HCT116 (cell line): ENCODE data around the gene SUPT6H. TPM values are rescaled to one million over a fixed set of nuclear protein-coding genes. Genes with fewer than 3 reads are reported as not detected.

Experiments used
- ATAC-seq: fragments of 200-7000 bp; cut with Tn5 transposase; 2 replicates; pipeline ENCODE4 v1.9.1; 2020; ENCODE audit warnings: mild to moderate bottlenecking, moderate library complexity
- BruUV-seq: library from RNA; stranded (reverse); fragments of 400-500 nt; replicated peaks from 2 replicates; lab custom pipeline; 2021; lab: Mats Ljungman, UMichigan
- CTCF ChIA-PET: fragments of 300-600 bp; sonication (Branson Sonifier 250); formaldehyde crosslinking; loops from one replicate; lab custom pipeline; 2021; ENCODE audit warnings: antibody characterized with exemption; lab: Charles Lee
- POLR2A ChIA-PET: fragments of 300-600, 350-600 bp; sonication (Branson Sonifier 250); formaldehyde crosslinking; loops from one replicate; lab custom pipeline; 2021; ENCODE audit warnings: antibody characterized with exemption; lab: Charles Lee
- RAD21 ChIA-PET, 2 experiments: fragments of 300-600 bp; sonication (Branson Sonifier 250); formaldehyde crosslinking; loops; one replicate each; lab custom pipeline; 2023; ENCODE audit warnings: low total read pairs in 2 of 2; ENCODE audit not compliant: uncharacterized antibody in 2 of 2, unreplicated experiment in 2 of 2, low non-redundant PET in 1 of 2; lab: Charles Lee
- DNase-seq: peaks from one replicate; pipeline ENCODE4 v3.0.0-alpha.2; 2010; ENCODE audit warnings: low read depth, low spot score
- H2AFZ ChIP-seq: fragments of 200-600 bp; shearing (Covaris generic), sonication (generic); 2 replicates; pipeline ENCODE4 v1.6.1; 2017; ENCODE audit warnings: low read depth, mixed run types, mixed read lengths, antibody characterized with exemption, low read length; ENCODE audit not compliant: poor library complexity, severe bottlenecking
- H3K27ac ChIP-seq: 2 replicates; pipeline ENCODE4 v1.5.1; 2012; ENCODE audit warnings: low read depth, low read length
- H3K27me3 ChIP-seq: fragments of 200-600 bp; sonication (generic); 2 replicates; pipeline ENCODE4 v1.6.1; 2016; ENCODE audit warnings: mixed run types, low read length, mixed read lengths; ENCODE audit not compliant: insufficient read depth
- H3K36me3 ChIP-seq, 2 experiments: fragments of 200-500 bp in 1 of 2; fragments of 200-600 bp in 1 of 2; sonication (Bioruptor generic) in 1 of 2; sonication (generic) in 1 of 2; 2 replicates each; pipeline versions ENCODE4 v1.5.1 to v1.6.1; 2014 to 2016; ENCODE audit warnings: low read length in 2 of 2, inconsistent platforms in 1 of 2, mixed read lengths in 1 of 2, mixed run types in 1 of 2; ENCODE audit not compliant: insufficient read depth in 2 of 2, control insufficient read depth in 1 of 2
- H3K4me1 ChIP-seq, 2 experiments: fragments of 200-600 bp in 1 of 2; sonication (generic) in 1 of 2; 2 replicates each; pipeline versions ENCODE4 v1.5.1 to v1.6.1; 2012 to 2017; ENCODE audit warnings: low read length in 2 of 2, inconsistent platforms in 1 of 2, mild to moderate bottlenecking in 1 of 2, mixed read lengths in 1 of 2, mixed run types in 1 of 2, moderate library complexity in 1 of 2; ENCODE audit not compliant: insufficient read depth in 2 of 2, control insufficient read depth in 1 of 2
- H3K4me2 ChIP-seq: fragments of 200-600 bp; sonication (generic); 2 replicates; pipeline ENCODE4 v1.6.1; 2017; ENCODE audit warnings: mixed run types, low read length, mixed read lengths
- H3K4me3 ChIP-seq, 2 experiments: fragments of 200-600 bp in 1 of 2; sonication (generic) in 1 of 2; replicated peaks in 1 of 2; 2 replicates each; pipeline ENCODE4 v1.5.1; 2011 to 2016; ENCODE audit warnings: low read length in 2 of 2, control low read depth in 1 of 2, low read depth in 1 of 2, mild to moderate bottlenecking in 1 of 2, mixed read lengths in 1 of 2, mixed run types in 1 of 2
- H3K79me2 ChIP-seq: fragments of 200-600 bp; sonication (generic); 2 replicates; pipeline ENCODE4 v1.6.1; 2017; ENCODE audit warnings: mild to moderate bottlenecking, mixed run types, low read length, moderate library complexity, mixed read lengths; ENCODE audit not compliant: insufficient read depth
- H3K9ac ChIP-seq: fragments of 200-600 bp; sonication (generic); 2 replicates; pipeline ENCODE4 v1.6.1; 2016; ENCODE audit warnings: low read length, mixed read lengths
- H3K9me2 ChIP-seq: fragments of 200-600 bp; sonication (generic), shearing (Covaris generic); 2 replicates; pipeline ENCODE4 v1.6.1; 2017; ENCODE audit warnings: mixed run types, mild to moderate bottlenecking, moderate library complexity; ENCODE audit not compliant: insufficient read depth
- H3K9me3 ChIP-seq, 2 experiments: fragments of 200-500 bp in 1 of 2; fragments of 200-600 bp in 1 of 2; sonication (Bioruptor generic) in 1 of 2; sonication (generic) in 1 of 2; 2 replicates each; pipeline ENCODE4 v1.6.1; 2014 to 2017; ENCODE audit warnings: low read length in 2 of 2, mixed read lengths in 2 of 2, inconsistent platforms in 1 of 2, low read depth in 1 of 2, mild to moderate bottlenecking in 1 of 2, mixed run types in 1 of 2, moderate library complexity in 1 of 2; ENCODE audit not compliant: control insufficient read depth in 1 of 2, insufficient read depth in 1 of 2
- H4K20me1 ChIP-seq: fragments of 200-600 bp; sonication (generic), shearing (Covaris generic); 2 replicates; pipeline ENCODE4 v1.6.1; 2017; ENCODE audit warnings: mixed run types, mild to moderate bottlenecking, moderate library complexity; ENCODE audit not compliant: insufficient read depth
- ATF3 ChIP-seq: IDR thresholded peaks from 2 replicates; pipeline ENCODE4 v1.6.1; 2012
- CBX3 ChIP-seq: IDR thresholded peaks from 2 replicates; pipeline ENCODE4 v1.6.1; 2012; ENCODE audit warnings: low read depth
- CEBPB ChIP-seq: IDR thresholded peaks from 2 replicates; pipeline ENCODE4 v1.6.1; 2012; ENCODE audit warnings: low read depth
- CTCF ChIP-seq, 3 experiments: fragments of 200-600 bp in 1 of 3; sonication (generic) in 1 of 3; IDR thresholded peaks in 2 of 3; conservative IDR thresholded peaks in 1 of 3; 2 replicates each; pipeline ENCODE4 v1.5.1; 2012 to 2017; ENCODE audit warnings: low read depth in 2 of 3, low read length in 2 of 3, antibody characterized with exemption in 1 of 3, borderline replicate concordance in 1 of 3, control low read depth in 1 of 3, mild to moderate bottlenecking in 1 of 3, mixed read lengths in 1 of 3, mixed run types in 1 of 3, moderate library complexity in 1 of 3; ENCODE audit not compliant: insufficient read depth in 1 of 3
- EGR1 ChIP-seq: IDR thresholded peaks from 2 replicates; pipeline ENCODE4 v1.6.1; 2012; ENCODE audit warnings: low read depth
- ELF1 ChIP-seq: IDR thresholded peaks from 2 replicates; pipeline ENCODE4 v1.6.1; 2012; ENCODE audit warnings: low read depth, borderline replicate concordance
- MAX ChIP-seq: IDR thresholded peaks from 2 replicates; pipeline ENCODE4 v1.6.1; 2012
- POLR2AphosphoS5 ChIP-seq: IDR thresholded peaks from 2 replicates; pipeline ENCODE4 v1.6.1; 2011; ENCODE audit warnings: mild to moderate bottlenecking, low read depth, low read length, moderate library complexity
- SIN3A ChIP-seq: IDR thresholded peaks from 2 replicates; pipeline ENCODE4 v1.6.1; 2012; ENCODE audit warnings: low read depth
- SRF ChIP-seq: IDR thresholded peaks from 2 replicates; pipeline ENCODE4 v1.6.1; 2012; ENCODE audit warnings: low read depth
- TCF7L2 ChIP-seq: IDR thresholded peaks from 2 replicates; pipeline ENCODE4 v1.7.0; 2011; ENCODE audit warnings: borderline replicate concordance, inconsistent platforms; ENCODE audit not compliant: insufficient read depth, insufficient read length; ENCODE audit errors: extremely low read depth
- YY1 ChIP-seq: IDR thresholded peaks from 2 replicates; pipeline ENCODE4 v1.6.1; 2011; ENCODE audit warnings: low read length, low read depth, moderate library complexity, mild to moderate bottlenecking; ENCODE audit not compliant: insufficient replicate concordance; ENCODE audit errors: extremely low read depth
- ZNF274 ChIP-seq: fragments of 200-500 bp; sonication (Bioruptor generic); IDR thresholded peaks from 2 replicates; pipeline ENCODE4 v1.6.1; 2014; ENCODE audit warnings: mild to moderate bottlenecking, low read depth, low read length, inconsistent platforms
- intact Hi-C: fragments of 100-400 bp; cut with micrococcal nuclease; formaldehyde crosslinking; loops from 2 replicates; pipeline ENCODE4 v1.10.0; 2022
- total RNA-seq: library from RNA; stranded (reverse); gene quantifications from one replicate; pipeline ENCODE4 v1.2.1, GENCODE V29; 2021; ENCODE audit not compliant: unreplicated experiment

Gene SUPT6H
- total RNA-seq, 1 experiment from 2014 or later = 62.1 TPM

GRCh38 chr17:28747051-28747691 is 85.2 kb downstream of the SUPT6H start:
- POLR2A ChIA-PET = interaction anchor here (0.9 to 11.6 kb wide), 3 partner anchors 12 to 19 kb away, joined by 3 to 149 read pairs (median 4); partner anchors contain the start of genes NEK8 and TLCD1
- TF ChIP-seq ATF3 (no peak), EGR1 (no peak), CEBPB (no peak), MAX (no peak), CBX3 (no peak), SRF (no peak), ELF1 (no peak), CTCF (IDR thresholded peaks at IDR 0.05 in 2 of 3, conservative IDR thresholded peaks at IDR 0.05 in 1 of 3; ENCODE audit: borderline replicate concordance in 1 of 3, insufficient read depth in 1 of 3, low read depth in 2 of 3, low read length in 2 of 3) (no peak), TCF7L2 (no peak), ZNF274 (no peak), SIN3A (no peak), YY1 (no peak), POLR2AphosphoS5 (no peak)
- TF ChIP-seq, all 23 proteins: peak for 0
- Histone ChIP-seq H3K27me3 (no peaks in the 10 kb centered on the region), H2AFZ (no peak overlapping the region), H3K27ac (peak overlapping the region; percentile 98), H3K4me2 (peak overlapping the region; percentile 99), H3K36me3 (peaks cover 32 to 58% of the 10 kb centered on the region in 2 experiments), H3K9ac (peak overlapping the region; percentile 100), H3K4me1 (peaks cover 29 to 61% of the 10 kb centered on the region in 2 experiments), H4K20me1 (peaks cover 32% of the 10 kb centered on the region; the same call in 1 of the 2 replicates), H3K9me2 (no peaks in the 10 kb centered on the region), H3K9me3 (no peaks in the 10 kb centered on the region), H3K4me3 (no peak overlapping the region), H3K79me2 (peaks cover 62% of the 10 kb centered on the region)
- intact Hi-C loops = no loop called here
- ATAC-seq (no peak), DNase-seq (no peak)
- ChIA-PET CTCF (interaction anchor here (3.8 to 13.6 kb wide), 2 partner anchors 15 to 20 kb away, joined by 41 to 207 read pairs; partner anchors contain the start of genes NEK8 and TLCD1), RAD21 (no interaction called here)
- no TSS peak for BruUV-seq
